Lower leg skin (tissue), 3 donors: ENCODE results near the gene UBXN10.

Source experiments
- CTCF ChIP-seq, 3 donors: fragments of 450-650 bp; IDR thresholded peaks; one replicate each; pipeline ENCODE4 v1.5.1; 2016; ENCODE audit warnings: antibody characterized with exemption in 3 of 3, mild to moderate bottlenecking in 3 of 3, moderate library complexity in 2 of 3
- POLR2A ChIP-seq, 2 donors: fragments of 450-650 bp; IDR thresholded peaks; one replicate each; pipeline ENCODE4 v1.6.1; 2016 to 2017; ENCODE audit warnings: antibody characterized with exemption in 2 of 2, mild to moderate bottlenecking in 1 of 2, moderate library complexity in 1 of 2

GRCh38 chr1:20223106-20223505, 37.2 kb downstream of the UBXN10 start:
- TF ChIP-seq POLR2A (IDR thresholded peaks at IDR 0.05) (no peak), CTCF (IDR thresholded peaks at IDR 0.05) (no peak)
